Mesothelial cell of epicardium (in vitro differentiated cells): ENCODE data around the gene IKZF1. TPM values are rescaled to one million over a fixed set of nuclear protein-coding genes. Genes with fewer than 3 reads are reported as not detected.

Experiments
- DNase-seq, 2 experiments: peaks; one replicate each; pipeline ENCODE4 v3.0.0; 2021; ENCODE audit warnings: low spot score in 2 of 2; ENCODE audit not compliant: unreplicated experiment in 2 of 2
- H3K27ac Mint-ChIP-seq: 2 replicates; pipeline ENCODE4 v1.8.0; 2021; ENCODE audit warnings: mixed read lengths
- H3K27me3 Mint-ChIP-seq: 2 replicates; pipeline ENCODE4 v1.8.0; 2021; ENCODE audit warnings: low read depth, mixed read lengths
- H3K36me3 Mint-ChIP-seq: 2 replicates; pipeline ENCODE4 v1.8.0; 2021; ENCODE audit warnings: mixed read lengths
- H3K4me1 Mint-ChIP-seq: 2 replicates; pipeline ENCODE4 v1.8.0; 2021; ENCODE audit warnings: mixed read lengths
- H3K4me3 Mint-ChIP-seq: 2 replicates; pipeline ENCODE4 v1.8.0; 2021; ENCODE audit warnings: mild to moderate bottlenecking, moderate library complexity, mixed read lengths
- H3K9me3 Mint-ChIP-seq: 2 replicates; pipeline ENCODE4 v1.8.0; 2021; ENCODE audit warnings: mixed read lengths
- CTCF ChIP-seq: fragments of 200-600 bp; sonication (generic); IDR thresholded peaks from one replicate; pipeline ENCODE4 v1.5.0; 2021; ENCODE audit warnings: antibody characterized with exemption; ENCODE audit not compliant: unreplicated experiment
- total RNA-seq: library from RNA; stranded (reverse); gene quantifications from 3 replicates; pipeline ENCODE4 v1.2.1, GENCODE V29; 2021

IKZF1 gene
- total RNA-seq, 1 donor from 2014 or later = 2.5 TPM

GRCh38 chr7:50449501-50449880, 145.0 kb downstream of the IKZF1 start:
- TF ChIP-seq CTCF = no peak
- H3K27me3 Mint-ChIP-seq = peaks cover 10% of the 10 kb centered on the region
- peak overlapping the region; percentile 82 for H3K4me3 Mint-ChIP-seq
- DNase-seq = no peak
- H3K27ac Mint-ChIP-seq = no peak overlapping the region
- H3K36me3 Mint-ChIP-seq = peaks cover 17% of the 10 kb centered on the region
- H3K9me3 Mint-ChIP-seq = no peaks in the 10 kb centered on the region
- H3K4me1 Mint-ChIP-seq = peaks cover 13% of the 10 kb centered on the region

- no peaks in the 10 kb centered on the region for H3K9me3 Mint-ChIP-seq
- H3K4me3 Mint-ChIP-seq = peak within 1 kb of the TSS; percentile 82
- peaks cover 13% of the 10 kb centered on the region for H3K4me1 Mint-ChIP-seq
- H3K27me3 Mint-ChIP-seq = peaks cover 10% of the 10 kb centered on the region
- TF ChIP-seq CTCF = no peak
- H3K27ac Mint-ChIP-seq = peak within 1 kb of the TSS; percentile 64
- peaks cover 17% of the 10 kb centered on the region for H3K36me3 Mint-ChIP-seq
- peak; percentile 38 to 63 for DNase-seq
Observed at GRCh38 chr7:50449881-50450589, 145.5 kb downstream of the IKZF1 start, which contains the start of gene FIGNL1. FIGNL1 (minus strand) TSS chr7:50450350; CDS start chr7:50447287, 3,063 bp downstream.

GRCh38 chr7:50450590-50451032, 146.1 kb downstream of the IKZF1 start:
- peaks cover 13% of the 10 kb centered on the region for H3K36me3 Mint-ChIP-seq
- peaks cover 13% of the 10 kb centered on the region for H3K4me1 Mint-ChIP-seq
- peak overlapping the region; percentile 82 for H3K4me3 Mint-ChIP-seq
- H3K27me3 Mint-ChIP-seq = peaks cover 14% of the 10 kb centered on the region
- peak overlapping the region; percentile 64 for H3K27ac Mint-ChIP-seq
- H3K9me3 Mint-ChIP-seq = no peaks in the 10 kb centered on the region
- no peak for DNase-seq
- TF ChIP-seq CTCF = no peak

Other genes with a start within 250 kb of the IKZF1 start
- not detected in 3 replicates for gene ZPBP, start 211.5 kb upstream of the IKZF1 start, total RNA-seq
- gene FIGNL1, start 145.6 kb downstream of the IKZF1 start, total RNA-seq = 24.7 to 26.7 TPM (median 25.4 TPM) in 3 replicates